Nephron (organoid): Measurements from ENCODE around the gene EPN2.
"Not testable (repeated sequence)": the region's sequence is repeated elsewhere in the genome, so short reads cannot be mapped to it uniquely, and the experiment has no call there.

ENCODE experiments used
- H3K27ac Mint-ChIP-seq, 3 experiments: 2 replicates each; pipeline ENCODE4 v1.8.0; 2020; ENCODE audit warnings: mixed read lengths in 3 of 3, mild to moderate bottlenecking in 2 of 3, moderate library complexity in 1 of 3
- H3K27me3 Mint-ChIP-seq: 2 replicates; pipeline ENCODE4 v1.8.0; 2021; ENCODE audit warnings: low read depth, mild to moderate bottlenecking, moderate library complexity, mixed read lengths
- H3K36me3 Mint-ChIP-seq: 2 replicates; pipeline ENCODE4 v1.8.0; 2020; ENCODE audit warnings: low read depth, mixed read lengths
- H3K4me1 Mint-ChIP-seq: 2 replicates; pipeline ENCODE4 v1.8.0; 2020; ENCODE audit warnings: mixed read lengths
- H3K4me3 Mint-ChIP-seq, 3 experiments: 2 replicates each; pipeline ENCODE4 v1.8.0; 2020; ENCODE audit warnings: mild to moderate bottlenecking in 3 of 3, mixed read lengths in 3 of 3, moderate library complexity in 2 of 3
- H3K9me3 Mint-ChIP-seq: 2 replicates; pipeline ENCODE4 v1.8.0; 2020; ENCODE audit warnings: mixed read lengths
- CTCF ChIP-seq, 3 experiments: fragments of 200-600 bp; sonication (generic); IDR thresholded peaks; one replicate each; pipeline ENCODE4 v1.5.0; 2021; ENCODE audit warnings: antibody characterized with exemption in 3 of 3; ENCODE audit not compliant: unreplicated experiment in 3 of 3

Gene EPN2

GRCh38 chr17:19226610-19227588 is 10.3 kb upstream of the EPN2 start:
- not testable (repeated sequence) for H3K27ac Mint-ChIP-seq, H3K4me3 Mint-ChIP-seq, H3K27me3 Mint-ChIP-seq, H3K36me3 Mint-ChIP-seq, H3K4me1 Mint-ChIP-seq, H3K9me3 Mint-ChIP-seq

- not testable (repeated sequence) for H3K36me3 Mint-ChIP-seq, H3K27me3 Mint-ChIP-seq, H3K27ac Mint-ChIP-seq, H3K9me3 Mint-ChIP-seq, H3K4me3 Mint-ChIP-seq
- peaks cover 10% of the 10 kb centered on the region for H3K4me1 Mint-ChIP-seq
These were observed 2.5 kb upstream of the EPN2 start for GRCh38 chr17:19234676-19235075.

- H3K27me3 Mint-ChIP-seq, H3K4me3 Mint-ChIP-seq, H3K36me3 Mint-ChIP-seq, H3K27ac Mint-ChIP-seq, H3K9me3 Mint-ChIP-seq: not testable (repeated sequence)
- peaks cover 19% of the 10 kb centered on the region for H3K4me1 Mint-ChIP-seq
These were observed 621 bp upstream of the EPN2 start for GRCh38 chr17:19236351-19237138.

- peaks cover 22% of the 10 kb centered on the region for H3K4me1 Mint-ChIP-seq
- peak in 1 of 3 experiments; percentile 30 for TF ChIP-seq CTCF (IDR thresholded peaks at IDR 0.05; ENCODE audit: unreplicated experiment in 3 of 3)
- peak overlapping the region; percentile 77 to 86 (median 85) for H3K27ac Mint-ChIP-seq
- peak overlapping the region; percentile 96 to 97 (median 96) for H3K4me3 Mint-ChIP-seq
- H3K36me3 Mint-ChIP-seq: peaks cover 8% of the 10 kb centered on the region
- no peaks in the 10 kb centered on the region for H3K9me3 Mint-ChIP-seq
- H3K27me3 Mint-ChIP-seq: no peaks in the 10 kb centered on the region
These were observed 412 bp downstream of the EPN2 start for GRCh38 chr17:19237389-19238166.

GRCh38 chr17:19238167-19238505 is 970 bp downstream of the EPN2 start:
- peaks cover 8% of the 10 kb centered on the region for H3K36me3 Mint-ChIP-seq
- peak overlapping the region; percentile 77 to 89 (median 88) for H3K27ac Mint-ChIP-seq
- TF ChIP-seq CTCF (IDR thresholded peaks at IDR 0.05; ENCODE audit: unreplicated experiment in 3 of 3): no peak
- peak overlapping the region; percentile 96 to 97 (median 96) for H3K4me3 Mint-ChIP-seq
- no peaks in the 10 kb centered on the region for H3K9me3 Mint-ChIP-seq
- peaks cover 25% of the 10 kb centered on the region for H3K4me1 Mint-ChIP-seq
- no peaks in the 10 kb centered on the region for H3K27me3 Mint-ChIP-seq

DNA sequence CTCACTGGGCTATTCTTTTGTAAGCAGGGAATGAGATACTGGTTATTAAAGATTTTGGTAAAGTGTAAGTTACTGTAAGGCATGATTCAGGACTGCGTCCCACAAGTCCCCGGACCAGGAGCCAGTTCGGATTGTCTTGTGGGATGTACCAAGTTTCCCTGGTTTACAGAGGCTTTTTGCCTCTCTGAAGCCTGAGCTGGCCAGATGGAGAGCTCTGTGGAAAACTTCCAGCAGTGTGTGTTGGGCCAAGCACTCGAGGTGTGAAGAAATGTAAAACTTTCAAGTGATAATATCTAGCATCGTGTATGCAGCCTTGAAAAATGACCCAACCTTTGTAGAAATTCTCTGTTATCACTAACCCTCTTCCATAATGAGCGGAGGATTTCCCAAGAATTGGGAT is 2.4 kb downstream of the EPN2 start:
- peak overlapping the region in 1 of 3 experiments; percentile 43 for H3K27ac Mint-ChIP-seq
- peaks cover 8% of the 10 kb centered on the region for H3K36me3 Mint-ChIP-seq
- no peak for TF ChIP-seq CTCF (IDR thresholded peaks at IDR 0.05; ENCODE audit: unreplicated experiment in 3 of 3)
- no peaks in the 10 kb centered on the region for H3K27me3 Mint-ChIP-seq
- H3K9me3 Mint-ChIP-seq: no peaks in the 10 kb centered on the region
- peak overlapping the region; percentile 73 to 82 (median 77) for H3K4me3 Mint-ChIP-seq
- H3K4me1 Mint-ChIP-seq: peaks cover 30% of the 10 kb centered on the region

DNA sequence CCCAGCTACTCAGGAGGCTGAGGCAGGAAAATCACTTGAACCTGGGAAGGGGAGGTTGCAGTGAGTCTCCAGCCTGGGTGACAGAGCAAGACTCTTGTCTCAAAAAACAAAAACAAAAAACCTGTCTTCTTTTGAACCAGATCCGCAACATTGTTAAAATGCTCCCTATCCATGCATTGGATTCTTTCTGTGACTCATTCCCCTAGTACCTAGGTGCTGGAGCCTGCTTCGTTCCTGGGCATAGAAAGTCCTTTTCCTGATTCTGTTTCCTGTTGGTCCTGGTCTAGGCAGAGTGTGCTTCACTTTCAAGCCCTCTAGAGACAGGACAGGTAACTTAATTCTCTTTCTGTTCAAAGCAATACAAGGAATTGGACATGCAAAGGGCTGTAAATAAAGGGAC is 5.2 kb downstream of the EPN2 start:
- Mint-ChIP-seq H3K4me1 (peaks cover 37% of the 10 kb centered on the region), H3K36me3 (peaks cover 8% of the 10 kb centered on the region), H3K9me3 (no peaks in the 10 kb centered on the region), H3K27ac (peak overlapping the region; percentile 35 to 70 (median 41)), H3K4me3 (peak overlapping the region in 2 of 3 experiments; percentile 7 to 49), H3K27me3 (peaks cover 3% of the 10 kb centered on the region)
- TF ChIP-seq CTCF (IDR thresholded peaks at IDR 0.05; ENCODE audit: unreplicated experiment in 3 of 3): no peak
